NCI-H345 treated with DMSO at 0.1 percent for 48 hours (cell line): ENCODE results near the gene MKI67.
"Not testable (repeated sequence)": the region's sequence is repeated elsewhere in the genome, so short reads cannot be mapped to it uniquely, and the experiment has no call there.

Experiments used
- DNase-seq: peaks from one replicate; lab custom pipeline; 2025; ENCODE audit not compliant: unreplicated experiment; lab: John Stamatoyannopoulos, UW

MKI67 gene, protein sequence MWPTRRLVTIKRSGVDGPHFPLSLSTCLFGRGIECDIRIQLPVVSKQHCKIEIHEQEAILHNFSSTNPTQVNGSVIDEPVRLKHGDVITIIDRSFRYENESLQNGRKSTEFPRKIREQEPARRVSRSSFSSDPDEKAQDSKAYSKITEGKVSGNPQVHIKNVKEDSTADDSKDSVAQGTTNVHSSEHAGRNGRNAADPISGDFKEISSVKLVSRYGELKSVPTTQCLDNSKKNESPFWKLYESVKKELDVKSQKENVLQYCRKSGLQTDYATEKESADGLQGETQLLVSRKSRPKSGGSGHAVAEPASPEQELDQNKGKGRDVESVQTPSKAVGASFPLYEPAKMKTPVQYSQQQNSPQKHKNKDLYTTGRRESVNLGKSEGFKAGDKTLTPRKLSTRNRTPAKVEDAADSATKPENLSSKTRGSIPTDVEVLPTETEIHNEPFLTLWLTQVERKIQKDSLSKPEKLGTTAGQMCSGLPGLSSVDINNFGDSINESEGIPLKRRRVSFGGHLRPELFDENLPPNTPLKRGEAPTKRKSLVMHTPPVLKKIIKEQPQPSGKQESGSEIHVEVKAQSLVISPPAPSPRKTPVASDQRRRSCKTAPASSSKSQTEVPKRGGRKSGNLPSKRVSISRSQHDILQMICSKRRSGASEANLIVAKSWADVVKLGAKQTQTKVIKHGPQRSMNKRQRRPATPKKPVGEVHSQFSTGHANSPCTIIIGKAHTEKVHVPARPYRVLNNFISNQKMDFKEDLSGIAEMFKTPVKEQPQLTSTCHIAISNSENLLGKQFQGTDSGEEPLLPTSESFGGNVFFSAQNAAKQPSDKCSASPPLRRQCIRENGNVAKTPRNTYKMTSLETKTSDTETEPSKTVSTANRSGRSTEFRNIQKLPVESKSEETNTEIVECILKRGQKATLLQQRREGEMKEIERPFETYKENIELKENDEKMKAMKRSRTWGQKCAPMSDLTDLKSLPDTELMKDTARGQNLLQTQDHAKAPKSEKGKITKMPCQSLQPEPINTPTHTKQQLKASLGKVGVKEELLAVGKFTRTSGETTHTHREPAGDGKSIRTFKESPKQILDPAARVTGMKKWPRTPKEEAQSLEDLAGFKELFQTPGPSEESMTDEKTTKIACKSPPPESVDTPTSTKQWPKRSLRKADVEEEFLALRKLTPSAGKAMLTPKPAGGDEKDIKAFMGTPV (N-terminal part only)

DNA sequence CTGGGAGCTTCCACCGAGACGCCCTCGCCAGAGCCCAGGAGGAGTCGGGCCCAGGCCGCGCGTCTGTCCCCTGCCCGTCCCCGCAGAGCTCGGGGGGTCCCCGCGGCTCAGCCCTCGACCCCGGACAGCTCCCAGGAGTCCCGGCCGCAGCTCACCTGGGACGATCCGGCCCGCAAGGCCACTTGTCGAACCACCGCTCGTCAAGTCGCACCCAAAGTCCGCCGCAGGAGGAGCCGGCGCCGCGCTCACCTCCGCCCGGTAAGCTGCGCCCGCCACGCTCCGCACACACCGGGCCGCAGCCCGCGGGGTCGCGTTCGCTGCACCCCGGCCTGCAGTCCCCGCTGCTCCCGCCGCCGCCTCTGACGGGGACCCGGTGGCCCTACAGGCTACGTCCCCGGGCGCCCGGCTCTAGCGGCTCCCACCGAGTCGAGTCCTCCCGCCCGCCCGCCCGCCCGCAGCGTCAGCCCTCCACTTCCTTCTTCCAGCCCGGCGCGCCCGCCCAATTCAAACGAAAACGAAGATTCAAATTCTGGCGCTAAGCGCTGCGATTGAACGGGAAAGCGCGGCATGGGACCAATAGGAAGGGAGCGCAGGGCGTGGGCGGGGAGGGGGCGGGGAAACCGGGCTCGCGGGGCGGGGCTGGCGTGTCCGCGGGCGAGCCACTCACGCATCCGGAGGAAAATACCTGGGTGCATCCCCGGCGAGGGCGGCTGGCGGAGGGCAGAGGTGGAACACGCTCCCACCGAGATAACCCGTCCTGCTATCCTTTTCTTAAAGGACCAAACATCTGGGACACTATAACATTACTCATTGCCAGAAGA lies at the start of gene MKI67:
Gene MKI67, minus strand, starts transcription at position 480 of the 821 bp plus-strand sequence. CDS start 756 bp downstream, outside the sequence.
- DNase-seq, result peak; percentile 46

DNA sequence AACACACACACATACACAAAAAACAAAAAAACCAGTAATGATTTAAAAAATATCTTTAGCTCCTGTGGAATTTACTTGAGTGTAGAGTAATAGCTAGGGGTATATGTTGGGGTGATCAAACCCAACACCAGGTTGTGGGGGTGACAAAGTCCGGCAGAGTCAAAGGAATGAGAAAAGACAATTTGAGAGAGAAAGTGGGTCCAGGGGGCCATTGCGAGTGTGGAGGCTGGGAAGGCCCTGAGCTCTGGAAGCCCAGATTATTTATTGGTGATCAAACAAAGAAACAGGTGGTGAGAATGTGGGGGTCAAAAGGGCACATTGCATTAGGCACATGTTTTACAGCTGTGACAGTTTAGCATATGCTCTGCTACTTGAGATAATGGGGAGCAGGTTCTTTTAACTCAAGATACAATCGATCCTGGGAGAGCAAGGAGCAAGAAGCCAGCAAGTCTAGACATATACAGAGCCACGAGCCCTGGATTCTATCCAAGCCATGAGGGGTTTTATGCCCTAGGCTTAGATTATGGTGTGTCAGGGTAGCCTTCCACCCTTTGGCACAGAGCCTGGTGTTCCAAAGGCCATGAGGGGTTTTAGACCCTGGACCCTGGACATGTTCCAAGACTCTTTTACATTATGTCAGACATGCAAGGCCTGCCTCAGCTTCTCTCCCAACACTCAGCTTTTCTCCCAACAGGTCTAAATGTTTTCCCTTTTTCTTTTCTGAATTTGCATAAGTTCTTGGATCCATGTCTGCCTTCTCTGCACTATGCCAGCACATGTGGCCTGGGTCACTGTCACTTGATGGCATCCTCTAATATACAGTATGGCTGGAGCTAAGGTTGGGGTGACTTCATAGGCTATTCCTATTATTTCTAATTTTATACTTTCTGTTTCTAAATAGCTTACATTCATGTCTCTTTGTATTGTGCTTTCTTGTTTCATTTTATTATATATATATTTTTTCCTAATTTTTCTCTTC lies 48.6 kb upstream of the MKI67 start:
- no peak for DNase-seq

DNA sequence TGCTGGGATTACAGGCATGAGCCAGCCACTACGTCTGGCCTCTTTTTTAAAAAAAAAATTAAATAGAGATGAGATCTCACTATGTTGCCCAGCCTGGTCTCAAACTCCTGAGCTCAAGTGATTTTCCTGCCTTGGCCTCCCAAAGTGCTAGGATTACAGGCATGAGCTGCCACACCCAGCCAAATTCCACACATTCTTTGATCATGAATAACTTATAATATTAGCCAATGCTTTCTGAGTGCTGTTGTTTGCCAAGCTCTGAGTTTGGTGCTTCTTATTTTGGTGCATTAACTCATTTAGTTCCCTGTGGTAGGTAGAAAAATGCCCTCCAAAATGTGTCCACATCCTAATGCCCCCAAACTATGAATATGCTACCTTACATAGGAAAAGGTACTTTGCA lies 47.2 kb upstream of the MKI67 start:
- DNase-seq, result no peak

- DNase-seq, result no peak
Observed at GRCh38 chr10:128172756-128173155, 46.5 kb upstream of the MKI67 start.

GRCh38 chr10:128169811-128170379 lies 43.7 kb upstream of the MKI67 start:
- no peak for DNase-seq

DNA sequence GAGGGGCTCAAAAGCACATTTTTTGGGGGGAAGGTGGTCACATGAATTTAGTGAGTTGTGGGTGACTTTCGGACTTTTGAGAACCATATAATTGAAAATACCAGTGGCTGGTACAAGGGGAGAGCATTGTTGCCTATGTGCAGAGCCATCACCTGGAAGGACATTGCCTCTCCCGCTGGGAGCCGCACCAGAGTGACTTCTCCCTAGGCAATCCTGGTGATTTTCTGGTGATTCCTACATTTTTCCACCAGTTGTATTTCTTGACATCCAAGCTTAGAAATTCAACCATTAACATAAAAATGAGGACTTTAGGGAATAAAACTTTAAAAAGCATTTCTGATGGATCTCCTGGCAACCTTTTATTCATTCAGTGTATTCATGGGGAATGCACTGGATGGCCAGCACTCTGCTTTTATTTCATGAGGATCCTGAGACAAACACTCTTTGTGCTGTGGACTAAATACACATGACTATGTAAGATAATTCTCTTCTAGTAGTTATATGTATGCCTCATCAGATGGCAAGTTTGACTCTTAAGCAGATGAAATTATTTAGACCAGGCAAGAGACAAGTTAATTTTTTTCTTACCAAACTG lies 41.8 kb upstream of the MKI67 start:
- DNase-seq, result no peak

- not testable (repeated sequence) for DNase-seq
Observed at GRCh38 chr10:128167123-128167522, 40.9 kb upstream of the MKI67 start.

- DNase-seq, result no peak
Observed at GRCh38 chr10:128166151-128166550, 39.9 kb upstream of the MKI67 start.

DNA sequence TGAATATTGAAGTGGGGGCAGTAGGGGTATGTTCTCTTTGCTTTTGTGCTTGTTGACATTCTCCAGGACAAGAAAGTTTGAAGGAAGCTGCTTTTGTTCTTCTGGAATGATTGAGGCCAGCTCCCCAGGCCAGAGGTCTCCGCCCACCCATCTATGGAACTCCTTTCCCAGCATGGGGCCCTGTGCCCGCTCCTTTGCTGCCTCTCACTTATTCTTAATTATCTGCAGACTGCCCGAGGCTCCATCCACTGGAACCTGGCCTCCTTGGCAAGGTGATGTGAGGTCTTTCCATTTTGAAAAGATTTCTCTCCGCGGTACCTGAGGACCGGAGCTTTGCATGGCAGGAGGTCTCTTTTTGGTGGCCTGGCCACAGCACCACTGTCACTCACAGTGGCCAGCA lies 39.3 kb upstream of the MKI67 start:
- DNase-seq, result no peak

DNA sequence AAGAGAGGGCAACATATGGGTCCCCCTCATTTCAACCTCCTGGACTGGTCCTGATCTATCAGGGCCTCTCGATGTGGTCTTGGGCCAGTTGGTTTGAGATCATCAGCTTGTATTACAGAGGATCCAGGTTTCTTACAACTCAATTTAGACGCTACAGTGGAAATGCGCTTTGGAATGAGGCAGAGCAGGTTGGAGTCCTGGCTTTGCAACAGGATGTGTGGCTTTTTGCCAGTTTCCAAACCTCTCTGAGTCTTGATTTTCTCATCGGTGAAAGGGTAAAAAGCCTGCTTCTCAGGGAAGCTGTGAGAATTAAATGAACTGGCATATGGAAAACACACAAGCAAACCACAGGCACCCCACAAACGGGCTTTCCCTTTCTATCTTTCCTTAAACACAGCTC lies 37.5 kb upstream of the MKI67 start:
- no peak for DNase-seq

GRCh38 chr10:128161031-128161430 lies 34.8 kb upstream of the MKI67 start:
- no peak for DNase-seq

- no peak for DNase-seq
Observed at GRCh38 chr10:128160297-128160711, 34.1 kb upstream of the MKI67 start.

DNA sequence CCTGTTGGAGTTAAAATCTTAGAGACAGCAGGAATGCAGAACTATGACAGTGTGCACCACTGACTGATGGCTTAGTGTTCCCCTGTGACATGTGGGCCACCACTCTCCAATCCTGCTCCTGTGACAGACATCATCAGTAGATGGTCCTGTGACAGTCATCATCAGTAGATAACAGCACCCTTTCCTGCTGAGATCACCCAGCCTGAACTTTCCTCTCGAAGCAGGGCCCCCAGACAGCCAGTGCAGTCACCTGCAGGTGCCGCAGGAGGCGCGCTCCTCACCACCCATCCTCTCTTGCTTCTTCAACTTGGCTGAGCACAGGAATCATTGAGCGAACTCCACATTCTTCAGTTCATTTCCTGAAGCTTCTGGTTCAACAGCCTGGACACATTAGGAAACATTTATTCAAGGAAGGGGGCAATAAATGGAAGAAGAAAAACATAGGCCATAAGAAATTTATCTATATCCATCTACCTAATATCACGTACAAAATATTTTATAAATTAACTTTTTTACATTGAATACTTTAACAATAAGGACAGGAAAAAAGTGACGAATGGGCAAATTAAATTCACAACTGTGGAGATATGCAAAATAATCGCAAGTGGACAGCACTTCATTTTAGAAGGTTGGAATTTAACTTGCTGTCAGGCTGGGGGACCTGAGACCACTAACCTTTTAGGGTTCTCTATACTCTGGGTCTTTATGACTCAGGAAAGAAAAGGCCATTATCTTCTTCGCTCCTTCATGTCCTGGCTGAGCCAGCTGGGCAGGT lies 32.0 kb upstream of the MKI67 start:
- no peak for DNase-seq

DNA sequence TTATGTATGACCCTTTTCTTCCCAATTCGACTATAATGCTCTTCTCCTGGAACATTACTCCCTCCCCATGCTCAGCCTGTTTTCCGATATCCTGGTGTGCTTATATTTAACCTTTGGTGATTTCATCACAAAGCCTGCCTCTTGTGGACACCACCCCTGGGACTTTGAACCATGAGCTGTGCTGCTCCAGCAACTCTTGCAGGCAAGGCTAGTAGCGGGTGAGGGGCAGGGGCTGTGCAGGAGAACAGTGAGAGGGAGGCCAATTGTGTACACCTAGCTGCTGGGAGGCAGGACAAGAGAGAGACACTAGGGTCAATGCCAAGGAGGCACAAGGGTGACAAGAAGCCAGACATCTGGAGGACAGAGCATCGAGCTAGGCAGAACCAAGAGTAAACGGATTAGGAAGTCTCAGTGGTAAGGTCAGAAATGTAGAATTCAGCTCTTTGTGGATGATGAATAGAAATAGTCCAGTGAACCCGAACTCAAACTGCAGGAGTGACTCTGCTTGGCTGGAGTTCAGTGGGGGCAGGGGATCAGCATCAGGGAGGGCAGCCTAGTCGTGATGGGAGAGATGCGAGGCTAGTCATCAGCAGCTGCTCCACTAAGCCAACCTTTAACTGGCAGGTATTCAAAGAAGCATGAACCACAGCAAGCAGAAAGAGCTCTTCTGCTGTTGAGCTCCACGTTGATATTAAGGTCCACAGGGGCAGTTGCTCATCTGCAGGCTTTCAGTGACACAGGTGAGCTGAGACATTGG lies 31.0 kb upstream of the MKI67 start:
- DNase-seq, result no peak

GRCh38 chr10:128152741-128153580 lies 26.7 kb upstream of the MKI67 start:
- DNase-seq, result no peak

GRCh38 chr10:128151031-128151430 lies 24.8 kb upstream of the MKI67 start:
- DNase-seq, result no peak
